Hepatocyte (in vitro differentiated cells): ENCODE data around the gene AGRN. TPM values are rescaled to one million over a fixed set of nuclear protein-coding genes. Genes with fewer than 3 reads are reported as not detected.

ENCODE experiments used
- DNase-seq: peaks from one replicate; pipeline ENCODE4 v3.0.0-alpha.2; 2016; ENCODE audit warnings: low spot score
- H2AFZ ChIP-seq: fragments of 200-600 bp; sonication (generic); 2 replicates; pipeline ENCODE4 v1.6.0; 2016; ENCODE audit warnings: antibody characterized with exemption, mild to moderate bottlenecking
- H3K27ac ChIP-seq: fragments of 200-600 bp; sonication (generic); 2 replicates; pipeline ENCODE4 v1.5.1; 2016; ENCODE audit warnings: mild to moderate bottlenecking
- H3K27me3 ChIP-seq: fragments of 200-600 bp; sonication (generic); 2 replicates; pipeline ENCODE4 v1.6.1; 2016
- H3K36me3 ChIP-seq: fragments of 200-600 bp; sonication (generic); replicated peaks from 2 replicates; pipeline ENCODE4 v1.5.1; 2016; ENCODE audit warnings: low read depth; ENCODE audit not compliant: insufficient read depth
- H3K4me1 ChIP-seq: fragments of 200-600 bp; sonication (generic); 2 replicates; pipeline ENCODE4 v1.5.1; 2016; ENCODE audit warnings: mild to moderate bottlenecking, moderate library complexity; ENCODE audit not compliant: insufficient read depth
- H3K4me2 ChIP-seq: fragments of 200-600 bp; sonication (generic); 2 replicates; pipeline ENCODE4 v1.6.0; 2016
- H3K4me3 ChIP-seq: fragments of 200-600 bp; sonication (generic); 2 replicates; pipeline ENCODE4 v1.5.1; 2016; ENCODE audit warnings: mild to moderate bottlenecking
- H3K79me2 ChIP-seq: fragments of 200-600 bp; sonication (generic); 2 replicates; pipeline ENCODE4 v1.6.0; 2017; ENCODE audit warnings: mild to moderate bottlenecking
- H3K9me2 ChIP-seq: fragments of 200-600 bp; sonication (generic); replicated peaks from 2 replicates; pipeline ENCODE4 v1.6.0; 2017; ENCODE audit warnings: mild to moderate bottlenecking; ENCODE audit not compliant: insufficient read depth
- H3K9me3 ChIP-seq: fragments of 200-600 bp; sonication (generic); 2 replicates; pipeline ENCODE4 v1.5.1; 2016; ENCODE audit warnings: low read depth, mild to moderate bottlenecking
- H4K20me1 ChIP-seq: fragments of 200-600 bp; sonication (generic); 2 replicates; pipeline ENCODE4 v1.6.0; 2016; ENCODE audit warnings: mild to moderate bottlenecking; ENCODE audit not compliant: insufficient read depth, poor library complexity, severe bottlenecking
- CTCF ChIP-seq: fragments of 200-600 bp; sonication (generic); IDR thresholded peaks from 2 replicates; pipeline ENCODE4 v1.5.1; 2016; ENCODE audit warnings: antibody characterized with exemption, mild to moderate bottlenecking; ENCODE audit not compliant: poor library complexity
- EZH2 ChIP-seq: fragments of 200-600 bp; sonication (generic); IDR thresholded peaks from 2 replicates; pipeline ENCODE4 v1.6.1; 2016; ENCODE audit warnings: antibody characterized with exemption, mild to moderate bottlenecking, borderline replicate concordance
- EZH2phosphoT487 ChIP-seq: fragments of 200-600 bp; sonication (generic); IDR thresholded peaks from one replicate; pipeline ENCODE4 v1.6.1; 2018; ENCODE audit warnings: antibody characterized with exemption, mild to moderate bottlenecking, low read depth, moderate library complexity; ENCODE audit not compliant: unreplicated experiment, severe bottlenecking
- WGBS: methylation state at CpG from one replicate; pipeline ENCODE4 v1.1.6; 2016; ENCODE audit warnings: low lambda C conversion rate; ENCODE audit errors: missing lambda C conversion rate; 5-methylcytosine and 5-hydroxymethylcytosine counted together
- polyA plus RNA-seq: library from polyadenylated mRNA; unstranded; fragments of >200 nt; fragmentation: Nextera tagmentation; extraction: Ambion mirVana; gene quantifications from 2 replicates; pipeline ENCODE4 v1.2.1, GENCODE V29; 2016
- total RNA-seq: library from RNA; depleted of rRNA; stranded (reverse); fragments of >200 nt; gene quantifications from 2 replicates; pipeline ENCODE4 v1.2.3, GENCODE V29; 2014

AGRN gene
- total and polyA plus RNA-seq, 2 experiments from 2014 or later, result 53.3 to 81.8 TPM

GRCh38 chr1:1031659-1032235 is 11.8 kb downstream of the AGRN start:
- no peaks in the 10 kb centered on the region for H3K36me3 ChIP-seq
- H3K4me3 ChIP-seq, result no peak overlapping the region
- H2AFZ ChIP-seq, result no peak overlapping the region
- H3K79me2 ChIP-seq, result peaks cover 3% of the 10 kb centered on the region
- peaks cover 8% of the 10 kb centered on the region for H3K27me3 ChIP-seq
- no peaks in the 10 kb centered on the region for H3K9me2 ChIP-seq
- H3K4me1 ChIP-seq, result peaks cover 24% of the 10 kb centered on the region
- H3K27ac ChIP-seq, result peak overlapping the region; percentile 58
- TF ChIP-seq EZH2phosphoT487 (no peak), CTCF (no peak), EZH2 (no peak)
- peak overlapping the region; percentile 37 for H3K4me2 ChIP-seq
- no peak for DNase-seq
- WGBS, result 87% methylated on average over 11 of the region's 11 CpGs
- H4K20me1 ChIP-seq, result peaks cover 39% of the 10 kb centered on the region
- H3K9me3 ChIP-seq, result no peaks in the 10 kb centered on the region

GRCh38 chr1:1032424-1032823 is 12.5 kb downstream of the AGRN start:
- H3K4me2 ChIP-seq, result peak overlapping the region; percentile 95
- H3K9me2 ChIP-seq, result no peaks in the 10 kb centered on the region
- no peak for TF ChIP-seq CTCF
- no peak for TF ChIP-seq EZH2
- TF ChIP-seq EZH2phosphoT487, result no peak
- peaks cover 24% of the 10 kb centered on the region for H3K4me1 ChIP-seq
- H3K27me3 ChIP-seq, result peaks cover 8% of the 10 kb centered on the region
- H3K27ac ChIP-seq, result peak overlapping the region; percentile 58
- DNase-seq, result peak; percentile 60
- peaks cover 3% of the 10 kb centered on the region for H3K79me2 ChIP-seq
- no peak overlapping the region for H3K4me3 ChIP-seq
- H3K36me3 ChIP-seq, result no peaks in the 10 kb centered on the region
- no peaks in the 10 kb centered on the region for H3K9me3 ChIP-seq
- H2AFZ ChIP-seq, result no peak overlapping the region
- WGBS, result 57% methylated on average over 12 of the region's 16 CpGs
- H4K20me1 ChIP-seq, result peaks cover 44% of the 10 kb centered on the region

GRCh38 chr1:1033009-1033587 is 13.2 kb downstream of the AGRN start:
- TF ChIP-seq CTCF (peak; percentile 83), EZH2phosphoT487 (no peak)
- H4K20me1 ChIP-seq, result peaks cover 50% of the 10 kb centered on the region
- peaks cover 8% of the 10 kb centered on the region for H3K27me3 ChIP-seq
- H3K4me1 ChIP-seq, result peaks cover 24% of the 10 kb centered on the region
- peak overlapping the region; percentile 2 for H3K4me3 ChIP-seq
- peaks cover 4% of the 10 kb centered on the region for H3K79me2 ChIP-seq
- WGBS, result 0% methylated on average over 11 of the region's 73 CpGs
- DNase-seq, result peak; percentile 96
- H2AFZ ChIP-seq, result no peak overlapping the region
- no peaks in the 10 kb centered on the region for H3K36me3 ChIP-seq
- H3K4me2 ChIP-seq, result peak overlapping the region; percentile 95
- H3K27ac ChIP-seq, result no peak overlapping the region
- no peaks in the 10 kb centered on the region for H3K9me3 ChIP-seq
- H3K9me2 ChIP-seq, result no peaks in the 10 kb centered on the region
